DMS53 treated with DMSO at 0.1 percent for 48 hours (cell line): ENCODE data around the gene POLD4.
A peak's percentile ranks its signal among the peaks of the same experiment; 100 is the strongest.
"Not testable (repeated sequence)": the region's sequence is repeated elsewhere in the genome, so short reads cannot be mapped to it uniquely, and the experiment has no call there.

Experiments used
- DNase-seq: peaks from one replicate; lab custom pipeline; 2025; ENCODE audit not compliant: unreplicated experiment; lab: John Stamatoyannopoulos, UW

Gene POLD4

DNA sequence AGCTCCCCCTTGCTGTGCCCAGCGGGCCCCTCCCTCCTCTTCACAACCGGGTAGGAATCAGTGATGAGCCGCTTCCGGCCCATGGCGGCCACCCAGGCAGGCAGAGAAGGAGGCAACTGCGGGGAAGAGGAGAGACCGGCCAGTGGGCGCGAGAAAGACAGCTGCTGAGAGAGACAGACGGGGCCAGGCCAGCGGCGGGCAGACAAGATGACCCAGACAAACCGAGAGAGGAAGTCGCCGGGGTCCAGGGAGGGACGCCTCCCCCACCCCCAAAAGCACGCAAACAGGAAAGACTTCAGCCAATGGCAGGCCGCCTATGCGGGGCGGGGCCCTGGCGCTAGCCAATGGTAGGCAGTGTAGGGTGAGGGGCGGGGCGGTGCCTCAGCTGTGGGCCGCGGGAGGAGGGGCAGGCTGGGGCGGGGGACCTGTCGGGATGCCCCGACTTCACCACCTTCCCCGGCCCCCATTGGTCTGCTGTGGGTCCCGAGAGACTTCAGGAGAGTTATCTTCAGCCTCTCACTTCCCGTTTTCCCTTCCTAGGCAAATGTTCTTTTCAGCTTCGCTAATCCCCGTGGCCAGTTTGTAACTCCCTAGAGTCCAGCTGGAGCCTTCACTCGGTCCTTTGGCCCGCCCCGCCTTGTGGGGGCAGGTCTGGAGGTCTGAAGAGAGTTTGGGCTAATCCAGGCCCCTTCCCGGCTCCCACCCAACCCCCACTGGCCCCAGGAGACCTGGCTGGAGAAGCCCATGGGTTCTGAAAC is at the start of gene POLD4:
POLD4 (minus strand) TSS at position 230 of the 758 bp plus-strand sequence; CDS start at position 83, 147 bp downstream.
- peak; percentile 94 for DNase-seq

DNA sequence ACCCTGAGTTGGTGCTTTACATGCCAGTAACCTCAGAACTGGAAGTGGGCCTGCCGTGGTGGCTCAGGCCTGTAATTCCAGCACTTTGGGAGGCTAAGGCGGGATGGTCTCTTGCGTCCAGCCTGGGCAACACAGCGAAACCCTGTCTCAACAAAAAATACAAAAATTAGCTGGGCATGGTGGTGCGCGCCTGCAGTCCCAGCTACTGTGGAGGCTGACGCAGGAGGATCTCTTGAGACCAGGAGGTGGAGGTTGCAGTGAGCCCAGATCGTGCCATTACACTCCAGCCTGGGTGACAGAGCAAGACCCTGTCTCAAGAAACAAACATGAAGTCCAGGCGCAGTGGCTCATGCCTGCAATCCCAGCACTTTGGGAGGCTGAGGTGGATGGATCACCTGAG is 49.7 kb upstream of the POLD4 start:
- not testable (repeated sequence) for DNase-seq

DNA sequence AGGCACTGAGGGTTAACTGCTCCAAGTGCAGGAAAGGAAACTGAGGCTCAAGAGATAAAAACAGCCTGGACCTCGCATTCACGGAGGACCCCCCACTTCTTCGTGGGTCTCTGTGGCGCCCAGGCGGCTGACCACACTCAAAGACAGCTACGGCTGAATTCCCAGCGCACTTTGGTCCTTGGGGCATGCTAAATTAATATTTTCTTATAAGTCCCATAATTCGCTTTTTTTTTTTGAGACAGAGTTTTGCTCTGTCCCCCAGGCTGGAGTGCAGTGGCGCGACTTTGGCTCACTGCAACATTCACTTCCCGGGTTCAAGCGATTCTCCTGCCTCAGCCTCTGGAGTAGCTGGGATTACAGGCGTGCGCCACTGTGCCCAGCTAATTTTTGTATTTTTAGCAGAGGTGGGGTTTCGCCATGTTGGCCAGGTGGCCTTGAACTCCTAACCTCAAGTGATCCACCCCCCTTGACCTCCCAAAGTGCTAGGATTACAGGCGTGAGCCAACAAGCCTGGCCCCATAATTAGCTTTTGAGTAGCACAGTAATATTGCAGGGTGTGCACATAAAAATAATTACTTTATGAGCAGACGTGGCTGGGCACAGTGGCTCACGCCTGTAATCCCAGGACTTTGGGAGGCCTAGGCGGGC is 49.0 kb upstream of the POLD4 start:
- not testable (repeated sequence) for DNase-seq

- DNase-seq, result peak; percentile 86
Measured at GRCh38 chr11:67401495-67402191, 48.3 kb upstream of the POLD4 start, which contains the start of gene PPP1CA. PPP1CA (minus strand) TSS chr11:67401858; CDS start chr11:67401782, 76 bp downstream.

GRCh38 chr11:67400942-67401494 is 47.7 kb upstream of the POLD4 start:
- DNase-seq, result no peak

- DNase-seq, result no peak
Measured at GRCh38 chr11:67400251-67400941, 47.0 kb upstream of the POLD4 start.

DNA sequence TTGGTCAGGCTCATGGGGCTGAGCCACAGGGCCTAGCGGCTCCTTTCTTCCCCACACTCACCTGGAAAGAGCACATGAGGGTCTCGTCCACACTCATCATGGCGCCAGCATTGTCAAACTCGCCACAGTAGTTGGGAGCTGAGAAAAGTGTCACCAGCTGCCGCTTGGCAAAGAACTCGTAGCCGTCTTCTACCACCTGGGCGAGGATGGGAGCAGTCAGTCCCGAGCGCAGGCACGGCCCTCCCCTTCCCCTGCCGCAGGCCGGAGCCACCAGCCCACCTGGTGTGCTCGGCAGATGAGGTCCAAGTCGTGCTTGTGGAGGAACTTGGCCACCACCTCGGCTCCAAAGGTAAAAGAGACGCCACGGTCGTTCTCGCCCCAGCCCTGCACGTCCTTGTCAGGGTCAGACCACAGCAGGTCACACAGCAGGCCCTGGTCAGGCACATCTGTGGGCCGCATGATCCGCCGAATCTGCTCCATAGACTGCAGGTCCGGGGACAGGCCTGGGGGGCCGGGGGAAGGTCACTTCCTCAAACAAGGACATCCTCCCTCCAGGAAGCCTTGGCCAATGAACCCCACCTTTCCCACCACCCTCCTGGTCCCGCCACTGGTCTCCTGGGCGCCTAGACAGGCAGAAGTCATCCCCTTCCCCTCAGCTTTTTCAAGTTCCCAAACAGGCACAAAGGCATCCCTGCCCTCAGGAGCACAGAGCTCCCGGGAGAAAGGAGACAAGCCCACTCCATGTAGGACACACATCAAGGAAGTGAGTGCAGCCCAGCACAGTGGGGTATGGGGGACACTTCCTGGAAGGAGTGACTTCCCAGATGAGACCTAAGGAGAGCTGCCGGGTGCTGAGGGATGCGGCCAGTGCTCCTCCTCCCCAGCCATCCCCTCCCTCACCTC is 45.6 kb upstream of the POLD4 start:
- no peak for DNase-seq

DNA sequence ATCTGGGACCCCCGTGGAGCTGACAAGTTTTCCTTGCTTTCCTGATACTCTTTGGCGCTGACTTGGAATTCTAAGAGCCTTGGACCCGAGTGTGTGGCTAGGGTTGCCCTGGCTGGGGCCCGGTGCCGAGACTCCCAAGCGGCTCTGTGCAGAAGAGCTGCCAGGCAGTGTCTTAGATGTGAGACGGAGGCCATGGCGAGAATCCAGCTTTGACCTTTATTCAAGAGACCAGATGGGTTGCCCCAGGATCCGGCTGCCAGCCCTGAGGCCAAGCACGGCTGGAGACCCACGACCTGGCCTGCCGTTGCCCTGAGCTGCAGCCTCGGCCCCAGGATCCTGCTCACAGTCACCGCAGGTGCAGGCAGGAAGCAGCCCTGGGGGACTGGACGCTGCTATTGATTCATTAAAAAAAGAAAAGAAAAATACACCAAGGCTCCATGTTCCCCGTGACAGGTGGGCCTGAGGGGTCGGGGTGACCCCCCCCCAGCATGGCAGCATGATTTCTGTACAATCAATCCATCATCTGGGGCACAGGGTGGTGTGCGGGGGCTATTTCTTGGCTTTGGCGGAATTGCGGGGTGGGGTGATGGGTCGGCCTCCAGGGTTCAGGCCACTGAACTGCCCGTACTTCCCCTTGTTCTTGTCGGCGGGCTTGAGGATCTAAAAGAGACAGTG is 44.8 kb upstream of the POLD4 start:
- no peak for DNase-seq

GRCh38 chr11:67397536-67397935 is 44.2 kb upstream of the POLD4 start:
- DNase-seq, result no peak

DNA sequence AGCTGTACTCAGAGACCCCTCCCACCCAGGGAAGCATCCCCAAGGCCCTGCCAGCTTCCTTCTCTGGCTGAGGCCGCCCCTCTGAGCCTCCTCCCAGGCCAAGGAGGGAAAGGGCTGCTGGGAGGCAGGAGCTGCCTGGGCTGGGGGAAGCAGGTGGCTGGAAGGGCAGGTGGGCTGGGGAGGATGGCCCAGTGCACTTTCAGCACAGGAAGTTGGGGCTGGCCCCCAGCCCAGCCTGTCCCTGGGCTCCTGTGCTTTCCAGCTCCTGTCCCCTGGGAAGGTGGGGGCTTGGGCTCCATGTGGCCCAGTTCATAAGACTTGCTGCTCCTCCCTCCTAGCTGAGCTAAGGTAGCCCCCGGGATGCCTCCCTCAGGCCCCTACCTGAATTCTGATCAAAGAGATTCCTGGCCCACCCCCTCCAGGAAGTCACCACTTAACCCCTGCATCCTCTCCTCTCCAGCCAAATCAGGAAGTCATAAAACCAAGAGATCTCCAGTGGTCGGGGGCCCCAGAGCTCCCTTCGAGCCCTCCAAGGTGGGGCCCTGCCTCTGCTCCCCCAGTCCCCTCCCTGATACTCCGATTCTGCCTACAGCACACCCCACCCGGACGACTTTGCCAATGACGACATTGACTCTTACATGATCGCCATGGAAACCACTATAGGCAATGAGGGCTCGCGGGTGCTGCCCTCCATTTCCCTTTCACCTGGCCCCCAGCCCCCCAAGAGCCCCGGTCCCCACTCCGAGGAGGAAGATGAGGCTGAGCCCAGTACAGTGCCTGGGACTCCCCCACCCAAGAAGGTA is 43.4 kb upstream of the POLD4 start:
- DNase-seq, result no peak

DNA sequence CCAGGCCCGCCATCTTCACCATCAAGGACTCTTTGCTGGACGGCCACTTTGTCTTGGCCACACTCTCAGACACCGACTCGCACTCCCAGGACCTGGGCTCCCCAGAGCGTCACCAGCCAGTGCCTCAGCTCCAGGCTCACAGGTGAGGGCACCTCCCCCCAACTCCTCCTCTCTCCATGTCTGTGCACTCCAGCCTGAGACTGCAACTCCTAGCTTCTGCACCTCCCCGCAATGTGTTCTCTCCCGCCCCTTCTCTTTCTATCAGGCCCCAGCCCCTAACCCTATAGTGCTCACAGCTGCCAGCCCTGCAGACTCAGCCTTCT is 42.9 kb upstream of the POLD4 start:
- DNase-seq, result no peak

GRCh38 chr11:67395555-67396258 is 42.4 kb upstream of the POLD4 start:
- DNase-seq, result no peak

DNA sequence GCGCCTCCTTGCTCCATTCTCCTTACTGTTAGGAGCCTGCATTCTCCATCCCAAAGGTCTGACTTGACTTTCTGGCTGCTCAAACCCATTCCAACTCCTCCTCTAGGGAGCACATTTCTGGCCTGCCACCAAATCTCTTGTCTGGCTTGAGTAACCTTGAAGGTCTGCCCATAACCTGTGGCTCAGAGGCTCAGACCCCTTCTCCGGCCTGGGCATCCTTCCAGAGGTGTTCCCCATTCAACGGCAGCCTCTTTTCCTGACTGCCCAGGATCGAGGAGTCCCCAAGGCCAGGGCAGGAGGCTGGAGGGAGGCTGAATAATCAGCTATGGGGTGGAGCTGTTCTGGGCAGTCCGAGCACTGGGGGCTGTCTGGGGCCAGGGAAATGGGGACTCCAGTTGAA is 40.6 kb upstream of the POLD4 start:
- no peak for DNase-seq

GRCh38 chr11:67393437-67393836 is 40.1 kb upstream of the POLD4 start:
- no peak for DNase-seq

DNA sequence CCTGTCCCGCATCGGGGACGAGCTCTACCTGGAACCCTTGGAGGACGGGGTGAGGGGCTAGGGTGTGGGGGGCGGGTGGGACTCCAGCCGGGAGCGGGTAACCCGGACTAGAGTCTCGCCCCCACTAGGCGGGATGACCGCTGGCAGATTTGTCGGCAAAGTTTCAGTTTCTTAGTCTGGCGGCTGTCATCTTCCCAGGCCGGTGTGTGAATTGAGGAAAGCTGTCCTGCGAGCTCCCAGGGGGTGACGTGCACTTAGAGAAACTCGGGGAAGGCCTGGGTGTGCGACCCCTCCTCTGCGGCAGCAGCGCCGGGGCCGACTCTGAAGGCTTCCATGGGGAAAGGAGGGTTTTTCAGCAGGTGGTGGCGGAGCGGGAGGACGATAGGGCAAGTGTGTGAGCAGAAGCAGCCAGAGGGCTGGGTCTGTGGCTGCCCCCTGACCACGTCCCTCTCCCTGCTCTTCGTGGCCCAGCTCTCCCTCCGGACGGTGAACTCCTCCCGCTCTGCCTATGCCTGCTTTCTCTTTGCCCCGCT is 38.9 kb upstream of the POLD4 start:
- DNase-seq, result peak; percentile 36

DNA sequence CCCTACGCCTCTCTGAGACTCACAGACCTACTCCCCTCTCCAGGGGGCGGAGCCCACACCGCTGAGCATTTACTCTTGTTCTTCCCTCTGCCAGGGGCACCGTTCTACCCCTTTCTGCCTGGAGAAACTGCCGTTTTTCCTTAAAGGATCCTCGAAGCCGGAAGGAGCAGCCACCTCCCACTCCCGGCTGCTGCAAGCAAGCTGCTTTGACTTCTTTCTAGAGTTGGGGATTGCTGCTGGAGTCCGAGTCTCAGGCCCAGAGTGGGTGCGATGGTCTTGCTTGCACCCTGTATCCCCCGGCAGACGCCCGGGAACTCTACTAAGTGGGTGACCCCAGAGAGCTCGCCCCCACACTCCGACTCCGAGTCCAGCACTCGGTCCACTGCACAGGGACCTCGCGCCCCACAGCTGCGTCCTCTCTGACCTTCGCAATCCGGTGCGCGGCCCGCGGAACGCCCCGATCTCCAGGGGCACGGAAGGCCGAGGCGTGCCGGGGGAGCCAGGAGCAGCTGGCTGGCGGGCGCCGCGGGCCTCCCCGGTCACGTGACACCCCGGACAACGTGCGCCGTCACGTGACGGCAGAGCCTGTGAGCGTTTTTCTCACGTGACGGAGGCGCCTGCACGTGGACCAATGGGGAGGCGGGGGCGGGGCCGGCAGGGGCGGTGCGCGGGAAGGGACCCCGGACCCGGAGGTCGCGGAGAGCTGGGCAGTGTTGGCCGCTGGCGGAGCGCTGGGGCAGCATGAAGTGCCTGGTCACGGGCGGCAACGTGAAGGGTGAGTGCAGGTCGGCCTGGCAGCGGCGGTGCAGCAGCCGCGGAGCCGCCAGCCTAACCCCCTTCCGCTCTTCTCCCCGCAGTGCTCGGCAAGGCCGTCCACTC is 38.2 kb upstream of the POLD4 start, which contains the start of gene RAD9A:
RAD9A (plus strand) TSS at position 683 of the 879 bp plus-strand sequence; CDS start at position 742, 59 bp downstream.
- DNase-seq, result peak; percentile 94

DNA sequence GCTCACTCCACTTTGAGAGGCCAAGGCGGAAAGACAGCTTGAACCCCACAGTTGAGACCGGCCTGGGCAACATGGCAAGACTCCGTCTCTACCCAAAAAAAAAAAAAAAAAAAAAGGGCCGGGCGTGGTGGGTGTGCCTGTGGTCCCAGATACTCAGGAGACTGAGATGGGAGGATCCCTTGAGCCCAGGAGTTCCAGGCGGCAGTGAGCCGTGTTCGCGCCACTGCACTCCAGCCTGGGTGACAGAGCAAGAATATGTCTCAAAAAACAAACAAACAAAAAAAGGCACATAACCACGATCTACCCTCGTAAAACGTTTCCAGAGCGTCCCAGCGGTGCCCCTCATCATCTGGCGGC is 37.6 kb upstream of the POLD4 start:
- DNase-seq, result no peak
